Measurements from ENCODE around the gene RNF150. TPM values are rescaled to one million over a fixed set of nuclear protein-coding genes. Genes with fewer than 3 reads are reported as not detected.

The RNF150 gene
- polyA plus RNA-seq, 3 donors = 0.21 TPM; not detected in 2

GRCh38 chr4:140904904-140905303 lies 228.4 kb downstream of the RNF150 start:
- TF ChIP-seq, protein P1, sequence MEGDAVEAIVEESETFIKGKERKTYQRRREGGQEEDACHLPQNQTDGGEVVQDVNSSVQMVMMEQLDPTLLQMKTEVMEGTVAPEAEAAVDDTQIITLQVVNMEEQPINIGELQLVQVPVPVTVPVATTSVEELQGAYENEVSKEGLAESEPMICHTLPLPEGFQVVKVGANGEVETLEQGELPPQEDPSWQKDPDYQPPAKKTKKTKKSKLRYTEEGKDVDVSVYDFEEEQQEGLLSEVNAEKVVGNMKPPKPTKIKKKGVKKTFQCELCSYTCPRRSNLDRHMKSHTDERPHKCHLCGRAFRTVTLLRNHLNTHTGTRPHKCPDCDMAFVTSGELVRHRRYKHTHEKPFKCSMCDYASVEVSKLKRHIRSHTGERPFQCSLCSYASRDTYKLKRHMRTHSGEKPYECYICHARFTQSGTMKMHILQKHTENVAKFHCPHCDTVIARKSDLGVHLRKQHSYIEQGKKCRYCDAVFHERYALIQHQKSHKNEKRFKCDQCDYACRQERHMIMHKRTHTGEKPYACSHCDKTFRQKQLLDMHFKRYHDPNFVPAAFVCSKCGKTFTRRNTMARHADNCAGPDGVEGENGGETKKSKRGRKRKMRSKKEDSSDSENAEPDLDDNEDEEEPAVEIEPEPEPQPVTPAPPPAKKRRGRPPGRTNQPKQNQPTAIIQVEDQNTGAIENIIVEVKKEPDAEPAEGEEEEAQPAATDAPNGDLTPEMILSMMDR (IDR thresholded peaks at IDR 0.05) = no peak
- Mint-ChIP-seq H3K4me1 (no peaks in the 10 kb centered on the region), H3K36me3 (no peaks in the 10 kb centered on the region), H3K27ac (no peak overlapping the region), H3K4me3 (no peak overlapping the region), H3K27me3 (ENCODE audit: low read depth in 3 of 3) (peaks cover 0 to 2% (median 0%) of the 10 kb centered on the region in 3 donors), H3K9me3 (peaks cover 0 to 2% (median 0%) of the 10 kb centered on the region in 7 donors)
- Histone ChIP-seq H3K79me2 (ENCODE audit: insufficient read depth, low read length) (no peaks in the 10 kb centered on the region), H3K27me3 (ENCODE audit: control insufficient read depth in 2 of 2, insufficient read depth in 2 of 2, low read length in 2 of 2) (no peaks in the 10 kb centered on the region), H2AFZ (ENCODE audit: insufficient read depth, low read depth, low read length, poor library complexity, severe bottlenecking) (no peak overlapping the region), H3K4me2 (replicated peaks; ENCODE audit: extremely low read depth, low read length, poor library complexity, severe bottlenecking) (no peak overlapping the region), H3K4me1 (ENCODE audit: control insufficient read depth in 1 of 2, insufficient read depth in 2 of 2, low read length in 2 of 2) (no peaks in the 10 kb centered on the region), H3K9me3 (replicated peaks in 1 of 2; ENCODE audit: control insufficient read depth in 1 of 2, insufficient read depth in 1 of 2, low read length in 2 of 2) (no peaks in the 10 kb centered on the region), H3K36me3 (replicated peaks in 1 of 2; ENCODE audit: control insufficient read depth in 1 of 2, insufficient read depth in 2 of 2, low read length in 2 of 2) (no peaks in the 10 kb centered on the region), H3K9ac (ENCODE audit: insufficient read depth, low read length, poor library complexity, severe bottlenecking) (no peak overlapping the region), H4K20me1 (ENCODE audit: insufficient read depth, low read length) (no peaks in the 10 kb centered on the region), H3K27ac (ENCODE audit: low read depth in 1 of 2, low read length in 2 of 2) (no peak overlapping the region), H3K4me3 (replicated peaks in 1 of 3; ENCODE audit: low read depth in 2 of 3, low read length in 3 of 3) (no peak overlapping the region)
- intact Hi-C loops (cut with micrococcal nuclease) = no loop called here
- no peak for DNase-seq
- WGBS (ENCODE audit: insufficient coverage) = no CpG with 5 or more reads among the region's 2 CpGs

DNA sequence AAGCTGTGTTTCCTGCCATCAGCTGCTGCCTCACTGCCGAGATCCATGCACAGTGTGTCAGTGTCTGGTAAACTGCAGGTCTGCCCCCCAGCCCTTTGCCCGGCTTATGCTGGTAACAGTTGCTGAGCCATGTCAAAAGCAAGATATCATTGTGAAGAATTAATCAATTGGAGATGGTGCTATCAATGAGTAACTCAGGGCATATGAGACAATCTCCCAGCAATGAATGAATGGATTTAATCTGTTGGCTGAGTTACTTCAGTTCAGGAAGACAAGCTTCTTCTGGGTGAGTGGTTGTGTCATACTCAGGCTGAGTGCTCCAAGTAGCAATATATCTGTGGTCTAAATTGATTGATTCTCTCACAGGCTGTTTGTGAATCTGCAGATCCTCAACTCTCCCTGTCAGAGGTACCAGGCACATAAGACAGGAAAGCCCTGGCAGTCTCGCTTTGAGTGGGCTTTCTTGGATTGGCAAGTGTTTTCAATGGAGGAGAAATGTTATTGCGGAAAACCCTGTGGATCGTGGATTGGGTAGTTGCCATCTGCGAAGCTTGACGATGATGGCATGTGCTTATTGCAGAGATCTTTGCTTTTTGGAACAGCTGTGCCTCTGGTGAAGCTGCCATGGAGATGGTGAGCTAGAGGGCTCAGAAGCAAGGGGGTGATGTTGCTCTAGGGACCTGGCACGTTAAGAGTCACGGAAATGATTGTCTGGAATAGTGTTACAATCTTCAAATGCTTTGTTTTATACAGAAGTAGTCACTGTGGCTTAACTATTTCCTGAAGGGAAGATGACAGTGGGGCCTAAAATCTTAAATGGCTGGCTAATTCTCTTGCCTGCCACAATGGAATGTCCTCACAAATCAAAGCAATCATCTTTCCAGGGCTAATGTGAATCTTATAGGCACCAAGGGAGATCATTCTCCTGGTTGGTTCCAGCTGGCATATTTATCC lies 229.5 kb downstream of the RNF150 start:
- Histone ChIP-seq H4K20me1 (ENCODE audit: insufficient read depth, low read length) (no peaks in the 10 kb centered on the region), H3K9me3 (replicated peaks in 1 of 2; ENCODE audit: control insufficient read depth in 1 of 2, insufficient read depth in 1 of 2, low read length in 2 of 2) (no peaks in the 10 kb centered on the region), H3K9ac (ENCODE audit: insufficient read depth, low read length, poor library complexity, severe bottlenecking) (no peak overlapping the region), H3K79me2 (ENCODE audit: insufficient read depth, low read length) (no peaks in the 10 kb centered on the region), H3K4me1 (ENCODE audit: control insufficient read depth in 1 of 2, insufficient read depth in 2 of 2, low read length in 2 of 2) (no peaks in the 10 kb centered on the region), H3K4me3 (replicated peaks in 1 of 3; ENCODE audit: low read depth in 2 of 3, low read length in 3 of 3) (no peak overlapping the region), H2AFZ (ENCODE audit: insufficient read depth, low read depth, low read length, poor library complexity, severe bottlenecking) (no peak overlapping the region), H3K36me3 (replicated peaks in 1 of 2; ENCODE audit: control insufficient read depth in 1 of 2, insufficient read depth in 2 of 2, low read length in 2 of 2) (no peaks in the 10 kb centered on the region), H3K4me2 (replicated peaks; ENCODE audit: extremely low read depth, low read length, poor library complexity, severe bottlenecking) (no peak overlapping the region), H3K27ac (ENCODE audit: low read depth in 1 of 2, low read length in 2 of 2) (no peak overlapping the region), H3K27me3 (ENCODE audit: control insufficient read depth in 2 of 2, insufficient read depth in 2 of 2, low read length in 2 of 2) (no peaks in the 10 kb centered on the region)
- Mint-ChIP-seq H3K9me3 (peaks cover 0 to 2% (median 0%) of the 10 kb centered on the region in 7 donors), H3K27me3 (ENCODE audit: low read depth in 3 of 3) (peaks cover 0 to 2% (median 2%) of the 10 kb centered on the region in 3 donors), H3K36me3 (no peaks in the 10 kb centered on the region), H3K4me1 (no peaks in the 10 kb centered on the region), H3K27ac (peak overlapping the region in 1 of 7 donors; percentile 46), H3K4me3 (no peak overlapping the region)
- intact Hi-C loops (cut with micrococcal nuclease) = no loop called here
- DNase-seq = no peak
- TF ChIP-seq, protein P1 (IDR thresholded peaks at IDR 0.05) = no peak
- 77% methylated on average over 9 of the region's 9 CpGs for WGBS (ENCODE audit: insufficient coverage)

Measured in CD14-positive monocyte (primary cell).